Mucosa of descending colon (tissue), 3 donors: ENCODE data around the gene ANKFY1. TPM values are rescaled to one million over a fixed set of nuclear protein-coding genes. Genes with fewer than 3 reads are reported as not detected.

Experiments used
- ATAC-seq: fragments of 200-7000 bp; cut with Tn5 transposase; one replicate; pipeline ENCODE4 v1.9.1; 2020; ENCODE audit warnings: mild to moderate bottlenecking, moderate library complexity
- DNase-seq, 3 donors: peaks; one replicate each; pipeline ENCODE4 v3.0.0-alpha.2; 2020
- H3K36me3 ChIP-seq: fragments of 200-600 bp; one replicate; pipeline ENCODE4 v1.8.0; 2021; ENCODE audit warnings: low read depth, mild to moderate bottlenecking
- H3K4me1 ChIP-seq: fragments of 200-600 bp; one replicate; pipeline ENCODE4 v1.8.0; 2021; ENCODE audit warnings: low read depth, mild to moderate bottlenecking
- H3K4me3 ChIP-seq: fragments of 200-600 bp; one replicate; pipeline ENCODE4 v1.8.0; 2021; ENCODE audit warnings: mild to moderate bottlenecking
- H3K9me3 ChIP-seq: fragments of 200-600 bp; one replicate; pipeline ENCODE4 v1.8.0; 2021; ENCODE audit warnings: mild to moderate bottlenecking
- CTCF ChIP-seq: fragments of 200-600 bp; IDR thresholded peaks from one replicate; pipeline ENCODE4 v1.8.0; 2022; ENCODE audit warnings: antibody characterized with exemption, mild to moderate bottlenecking
- intact Hi-C, 2 donors: fragments of 100-400 bp; cut with DNase I in 1 of 2; cut with micrococcal nuclease in 1 of 2; formaldehyde crosslinking; loops; one replicate each; pipeline versions ENCODE4 v1.11.0 to v1.11.1; 2022; cut with DNase I, micrococcal nuclease
- total RNA-seq, 3 donors: library from RNA; stranded (reverse); fragmentation: NEBNext Ultra II Directional in 2 of 3; extraction: Animal tissue kit (Norgen Biotek cat#: 25700) in 2 of 3; gene quantifications; one replicate each; pipeline versions ENCODE4 v1.2.1 to v1.2.4, GENCODE V29; 2021 to 2023
- donor health status: DM: no; HTN: no; CAD: no; lungs with moderate emphysema.
- donor health status: DM: no; HTN: no; CAD: no.
- donor health status: DM: no; HTN: yes; CAD: no.

Gene ANKFY1
- total RNA-seq, 3 donors from 2014 or later: 52.0 to 94.3 (median 59.5) TPM

DNA sequence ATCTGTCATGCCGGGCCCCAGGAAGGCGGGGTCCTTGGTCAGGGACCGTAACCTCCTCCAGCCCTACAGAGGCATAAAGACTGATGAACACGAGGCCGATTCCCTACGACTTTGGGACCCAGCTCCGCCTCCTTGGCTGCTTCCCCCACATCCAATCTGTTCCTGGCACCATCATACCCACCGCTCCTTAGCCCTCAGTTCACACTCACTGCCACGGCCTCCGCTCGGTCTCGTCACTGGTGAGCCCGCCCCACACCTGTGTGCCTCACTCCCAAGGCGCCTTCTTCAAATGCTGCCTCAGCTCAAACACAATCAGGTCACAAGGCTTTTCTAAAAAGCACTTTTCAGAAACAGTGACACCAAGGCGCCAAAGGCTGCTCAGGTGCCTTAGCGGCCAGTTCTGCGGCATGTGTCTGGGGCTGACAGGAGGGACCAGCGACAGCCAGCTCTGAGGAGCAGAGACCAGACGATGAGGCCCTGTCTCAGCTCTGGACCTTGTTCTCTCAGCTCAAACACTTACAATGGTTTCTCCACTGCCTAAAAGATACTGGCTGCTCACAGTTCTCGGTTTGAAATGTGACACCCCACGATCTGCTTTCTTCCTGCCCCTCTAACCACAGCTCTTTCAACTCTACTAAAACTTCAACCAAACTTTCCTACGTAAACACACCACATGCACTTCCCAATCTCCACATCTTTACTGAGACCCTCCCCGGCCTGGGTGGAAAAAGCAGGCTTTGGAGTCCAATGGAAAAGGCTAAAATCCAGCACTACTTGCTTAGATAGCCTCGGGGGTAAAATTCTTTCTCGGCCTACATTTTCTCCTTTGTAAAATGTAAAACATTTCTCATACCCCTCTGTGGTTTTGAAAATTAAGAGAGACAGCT lies 87.6 kb downstream of the ANKFY1 start:
- DNase-seq: no peak

DNA sequence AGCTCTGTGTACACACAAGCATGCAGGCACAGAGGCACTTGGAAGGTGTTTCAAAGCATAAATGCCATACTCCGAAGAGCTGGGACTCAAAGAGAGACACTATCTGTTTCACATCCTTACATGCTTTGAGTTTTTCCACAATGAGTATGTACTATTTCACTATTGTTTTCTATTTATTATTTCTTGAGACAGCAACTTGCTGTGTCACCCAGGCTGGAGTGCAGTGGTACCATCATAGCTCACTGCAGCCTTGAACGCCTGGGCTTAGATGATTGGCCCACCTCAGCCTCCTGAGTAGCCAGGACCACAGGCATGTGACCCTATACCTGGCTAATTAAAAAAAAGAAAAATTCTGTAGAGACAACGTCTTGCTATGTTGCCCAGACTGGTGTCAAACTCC lies 89.2 kb downstream of the ANKFY1 start:
- no peak overlapping the region for H3K4me3 ChIP-seq
- peaks cover 17% of the 10 kb centered on the region for H3K36me3 ChIP-seq
- ATAC-seq (no peak), DNase-seq (no peak)
- no peak for TF ChIP-seq CTCF
- no peaks in the 10 kb centered on the region for H3K9me3 ChIP-seq
- no peaks in the 10 kb centered on the region for H3K4me1 ChIP-seq
- intact Hi-C loops: no loop called here

More for the DNA sequence above, 87.6 kb downstream of the ANKFY1 start:
- ATAC-seq: peak; percentile 41
- H3K4me3 ChIP-seq: no peak overlapping the region
- H3K4me1 ChIP-seq: no peaks in the 10 kb centered on the region
- no peak for TF ChIP-seq CTCF
- peaks cover 17% of the 10 kb centered on the region for H3K36me3 ChIP-seq
- no peaks in the 10 kb centered on the region for H3K9me3 ChIP-seq
- intact Hi-C loops: no loop called here

DNA sequence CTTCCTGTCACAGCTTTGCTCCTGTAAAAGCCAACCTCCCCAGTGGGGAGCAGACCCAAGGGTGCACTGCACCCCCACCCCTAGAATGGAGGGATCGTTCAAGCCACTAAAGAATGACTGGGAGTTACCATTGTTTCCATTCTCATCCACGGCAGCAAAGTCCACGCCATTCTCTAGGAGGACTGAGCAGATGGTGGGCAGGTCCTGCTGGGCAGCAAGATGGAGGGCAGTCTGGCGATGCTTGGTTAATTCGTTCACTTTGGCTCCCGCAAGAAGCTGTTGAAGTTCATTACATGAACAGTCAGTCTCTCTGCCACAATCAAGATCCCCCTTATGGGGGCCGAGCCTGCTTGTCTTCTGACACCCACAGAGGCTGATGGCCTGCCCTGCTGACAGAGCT lies 90.0 kb downstream of the ANKFY1 start:
- no peak for DNase-seq
- H3K4me1 ChIP-seq: no peaks in the 10 kb centered on the region
- ATAC-seq: no peak
- intact Hi-C loops: no loop called here
- H3K9me3 ChIP-seq: no peaks in the 10 kb centered on the region
- no peak overlapping the region for H3K4me3 ChIP-seq
- peaks cover 17% of the 10 kb centered on the region for H3K36me3 ChIP-seq
- no peak for TF ChIP-seq CTCF

- Histone ChIP-seq H3K4me1 (no peaks in the 10 kb centered on the region), H3K9me3 (no peaks in the 10 kb centered on the region), H3K4me3 (no peak overlapping the region), H3K36me3 (peaks cover 10% of the 10 kb centered on the region)
- ATAC-seq (no peak), DNase-seq (no peak)
- intact Hi-C loops: no loop called here
- no peak for TF ChIP-seq CTCF
Observed at GRCh38 chr17:4172356-4172755, 91.4 kb downstream of the ANKFY1 start.

- ATAC-seq (no peak), DNase-seq (no peak)
- intact Hi-C loops: no loop called here
- Histone ChIP-seq H3K4me3 (no peak overlapping the region), H3K4me1 (no peaks in the 10 kb centered on the region), H3K9me3 (no peaks in the 10 kb centered on the region), H3K36me3 (peaks cover 10% of the 10 kb centered on the region)
- no peak for TF ChIP-seq CTCF
Observed at GRCh38 chr17:4170639-4171280, 93.0 kb downstream of the ANKFY1 start.
